BE2C (cell line): ENCODE measurements around the gene PITPNC1.

Experiments used
- DNase-seq: peaks from one replicate; pipeline ENCODE4 v3.0.0-alpha.2; 2020
- H3K27me3 ChIP-seq: fragments of 250-450 bp; sonication (Bioruptor Pico); 2 replicates; pipeline ENCODE4 v1.5.1; 2020; ENCODE audit warnings: mild to moderate bottlenecking
- H3K36me3 ChIP-seq: fragments of 250-450 bp; sonication (Bioruptor Pico); 2 replicates; pipeline ENCODE4 v1.5.1; 2020; ENCODE audit warnings: mild to moderate bottlenecking
- H3K4me1 ChIP-seq: fragments of 250-450 bp; sonication (Bioruptor Pico); 2 replicates; pipeline ENCODE4 v1.5.1; 2020
- H3K4me3 ChIP-seq: 2 replicates; pipeline ENCODE4 v1.5.1; 2011; ENCODE audit warnings: low read depth, low read length
- H3K9me3 ChIP-seq: fragments of 250-450 bp; sonication (Bioruptor Pico); 2 replicates; pipeline ENCODE4 v1.5.1; 2020
- CTCF ChIP-seq: IDR thresholded peaks from 2 replicates; pipeline ENCODE4 v1.5.1; 2012; ENCODE audit warnings: mild to moderate bottlenecking, low read depth, low read length

Gene PITPNC1

GRCh38 chr17:67500677-67501300 lies 123.7 kb downstream of the PITPNC1 start:
- Histone ChIP-seq H3K9me3 (no peaks in the 10 kb centered on the region), H3K27me3 (no peaks in the 10 kb centered on the region), H3K4me3 (no peak overlapping the region), H3K36me3 (no peaks in the 10 kb centered on the region), H3K4me1 (peaks cover 9% of the 10 kb centered on the region)
- no peak for TF ChIP-seq CTCF
- DNase-seq: no peak

GRCh38 chr17:67502151-67502550 lies 125.1 kb downstream of the PITPNC1 start:
- Histone ChIP-seq H3K4me3 (no peak overlapping the region), H3K27me3 (no peaks in the 10 kb centered on the region), H3K9me3 (no peaks in the 10 kb centered on the region), H3K36me3 (no peaks in the 10 kb centered on the region), H3K4me1 (peaks cover 9% of the 10 kb centered on the region)
- no peak for DNase-seq
- no peak for TF ChIP-seq CTCF

- no peak for TF ChIP-seq CTCF
- Histone ChIP-seq H3K9me3 (no peaks in the 10 kb centered on the region), H3K4me3 (no peak overlapping the region), H3K36me3 (no peaks in the 10 kb centered on the region), H3K4me1 (peaks cover 9% of the 10 kb centered on the region), H3K27me3 (no peaks in the 10 kb centered on the region)
- peak; percentile 21 for DNase-seq
These were observed 126.1 kb downstream of the PITPNC1 start for GRCh38 chr17:67503184-67503583.

GRCh38 chr17:67503739-67504138 lies 126.7 kb downstream of the PITPNC1 start:
- Histone ChIP-seq H3K36me3 (no peaks in the 10 kb centered on the region), H3K4me3 (no peak overlapping the region), H3K9me3 (no peaks in the 10 kb centered on the region), H3K27me3 (no peaks in the 10 kb centered on the region), H3K4me1 (peaks cover 9% of the 10 kb centered on the region)
- no peak for DNase-seq
- TF ChIP-seq CTCF: no peak

GRCh38 chr17:67504182-67504581 lies 127.1 kb downstream of the PITPNC1 start:
- Histone ChIP-seq H3K4me3 (no peak overlapping the region), H3K9me3 (no peaks in the 10 kb centered on the region), H3K36me3 (no peaks in the 10 kb centered on the region), H3K27me3 (no peaks in the 10 kb centered on the region), H3K4me1 (peaks cover 9% of the 10 kb centered on the region)
- no peak for TF ChIP-seq CTCF
- no peak for DNase-seq

- H3K9me3 ChIP-seq: no peaks in the 10 kb centered on the region
- H3K4me1 ChIP-seq: no peaks in the 10 kb centered on the region
- no peak for DNase-seq
- H3K36me3 ChIP-seq: no peaks in the 10 kb centered on the region
- no peak for TF ChIP-seq CTCF
- no peak overlapping the region for H3K4me3 ChIP-seq
- no peaks in the 10 kb centered on the region for H3K27me3 ChIP-seq
These were observed 129.9 kb downstream of the PITPNC1 start for GRCh38 chr17:67506966-67507365.
